GM18508 (cell line): Measurements from ENCODE around the gene CENPW.

Source experiments
- ATAC-seq: cut with Tn5 transposase; IDR thresholded peaks from one replicate; pipeline ENCODE4 v1.9.1; 2021; ENCODE audit warnings: moderate number of reproducible peaks; ENCODE audit not compliant: insufficient read depth, unreplicated experiment

Gene CENPW

GRCh38 chr6:126372626-126373025 lies 32.7 kb downstream of the CENPW start:
- ATAC-seq: no peak

GRCh38 chr6:126373344-126373743 lies 33.4 kb downstream of the CENPW start:
- ATAC-seq: no peak

- ATAC-seq: no peak
These were observed 34.5 kb downstream of the CENPW start for GRCh38 chr6:126374372-126374771.

GRCh38 chr6:126376682-126377081 lies 36.8 kb downstream of the CENPW start:
- no peak for ATAC-seq

GRCh38 chr6:126377594-126378153 lies 37.8 kb downstream of the CENPW start:
- ATAC-seq: no peak

GRCh38 chr6:126380072-126380583 lies 40.2 kb downstream of the CENPW start:
- no peak for ATAC-seq

GRCh38 chr6:126381498-126381897 lies 41.6 kb downstream of the CENPW start:
- ATAC-seq: no peak

GRCh38 chr6:126383203-126383602 lies 43.3 kb downstream of the CENPW start:
- ATAC-seq: no peak

GRCh38 chr6:126385536-126385935 lies 45.6 kb downstream of the CENPW start:
- no peak for ATAC-seq

GRCh38 chr6:126388104-126388598 lies 48.2 kb downstream of the CENPW start:
- no peak for ATAC-seq

- ATAC-seq: no peak
These were observed 56.2 kb downstream of the CENPW start for GRCh38 chr6:126396131-126396530.
